Adrenal gland (tissue), 5 donors: Measurements from ENCODE around the gene PKP4.

Experiments
- POLR2A ChIP-seq, 2 donors: fragments of 450-650 bp; IDR thresholded peaks; one replicate each; pipeline ENCODE4 v1.6.1; 2017; ENCODE audit warnings: antibody characterized with exemption in 2 of 2, mild to moderate bottlenecking in 2 of 2, moderate library complexity in 1 of 2
- TF ChIP-seq, protein P1 (sequence below), 6 experiments: fragments of 450-650 bp in 4 of 6; fragments of 200-600 bp in 2 of 6; sonication (generic) in 1 of 6; IDR thresholded peaks; 1 replicate in 5 of 6; 2 replicates in 1 of 6; pipeline versions ENCODE4 v1.5.1 to v1.8.0; 2016 to 2021; ENCODE audit warnings: antibody characterized with exemption in 6 of 6, mild to moderate bottlenecking in 2 of 6, moderate library complexity in 1 of 6
- donor health status: DM: no; HTN: no; CAD: no.

GRCh38 chr2:158432117-158432516 lies 24.6 kb upstream of the PKP4 start:
- no peak for TF ChIP-seq POLR2A (IDR thresholded peaks at IDR 0.05)
- TF ChIP-seq, protein P1, sequence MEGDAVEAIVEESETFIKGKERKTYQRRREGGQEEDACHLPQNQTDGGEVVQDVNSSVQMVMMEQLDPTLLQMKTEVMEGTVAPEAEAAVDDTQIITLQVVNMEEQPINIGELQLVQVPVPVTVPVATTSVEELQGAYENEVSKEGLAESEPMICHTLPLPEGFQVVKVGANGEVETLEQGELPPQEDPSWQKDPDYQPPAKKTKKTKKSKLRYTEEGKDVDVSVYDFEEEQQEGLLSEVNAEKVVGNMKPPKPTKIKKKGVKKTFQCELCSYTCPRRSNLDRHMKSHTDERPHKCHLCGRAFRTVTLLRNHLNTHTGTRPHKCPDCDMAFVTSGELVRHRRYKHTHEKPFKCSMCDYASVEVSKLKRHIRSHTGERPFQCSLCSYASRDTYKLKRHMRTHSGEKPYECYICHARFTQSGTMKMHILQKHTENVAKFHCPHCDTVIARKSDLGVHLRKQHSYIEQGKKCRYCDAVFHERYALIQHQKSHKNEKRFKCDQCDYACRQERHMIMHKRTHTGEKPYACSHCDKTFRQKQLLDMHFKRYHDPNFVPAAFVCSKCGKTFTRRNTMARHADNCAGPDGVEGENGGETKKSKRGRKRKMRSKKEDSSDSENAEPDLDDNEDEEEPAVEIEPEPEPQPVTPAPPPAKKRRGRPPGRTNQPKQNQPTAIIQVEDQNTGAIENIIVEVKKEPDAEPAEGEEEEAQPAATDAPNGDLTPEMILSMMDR (IDR thresholded peaks at IDR 0.05), result no peak
